H1 (cell line): ENCODE data around the gene LPP. TPM values are rescaled to one million over a fixed set of nuclear protein-coding genes. Genes with fewer than 3 reads are reported as not detected.

Experiments used
- CTCF ChIA-PET: fragments of 300-600 bp; sonication (Branson Sonifier 250); formaldehyde crosslinking; loops from one replicate; lab custom pipeline; 2021; ENCODE audit not compliant: partially characterized antibody; lab: Charles Lee
- POLR2A ChIA-PET: fragments of 300-600 bp; sonication (Branson Sonifier 250); formaldehyde crosslinking; loops from one replicate; lab custom pipeline; 2021; ENCODE audit warnings: inconsistent platforms; ENCODE audit not compliant: partially characterized antibody; lab: Charles Lee
- DNase-seq, 2 experiments: peaks; one replicate each; pipeline versions ENCODE4 v3.0.0 to v3.0.0-alpha.2; 2010 to 2022; ENCODE audit warnings: low spot score in 2 of 2, low read depth in 1 of 2, mixed read lengths in 1 of 2
- FAIRE-seq: peaks from 2 replicates; lab custom pipeline; 2011; peaks lifted over from hg19 to GRCh38; lab: Jason Lieb, UNC
- H2AFZ ChIP-seq: 2 replicates; pipeline ENCODE4 v1.8.1; 2012; ENCODE audit warnings: low read length, inconsistent platforms
- H2AK5ac ChIP-seq: 2 replicates; pipeline ENCODE4 v1.6.1; 2013; ENCODE audit warnings: low read depth, low read length
- H2BK120ac ChIP-seq: replicated peaks from 2 replicates; pipeline ENCODE3; 2013; ENCODE audit warnings: low read depth, low read length, inconsistent platforms
- H2BK12ac ChIP-seq: 2 replicates; pipeline ENCODE4 v1.6.1; 2013; ENCODE audit warnings: low read depth, low read length
- H2BK15ac ChIP-seq: 2 replicates; pipeline ENCODE4 v1.6.1; 2013; ENCODE audit warnings: low read length
- H2BK20ac ChIP-seq: 2 replicates; pipeline ENCODE4 v1.6.1; 2013; ENCODE audit warnings: low read length
- H2BK5ac ChIP-seq: 2 replicates; pipeline ENCODE4 v1.6.1; 2013; ENCODE audit warnings: low read depth, low read length
- H3K14ac ChIP-seq: 2 replicates; pipeline ENCODE4 v1.6.1; 2013; ENCODE audit warnings: inconsistent platforms; ENCODE audit not compliant: insufficient read length
- H3K18ac ChIP-seq: 2 replicates; pipeline ENCODE4 v1.6.1; 2013; ENCODE audit warnings: low read length; ENCODE audit errors: extremely low read depth
- H3K23ac ChIP-seq: 2 replicates; pipeline ENCODE4 v1.6.1; 2013; ENCODE audit warnings: inconsistent platforms; ENCODE audit not compliant: insufficient read length
- H3K23me2 ChIP-seq: 2 replicates; pipeline ENCODE4 v1.6.1; 2013; ENCODE audit warnings: low read depth, low read length
- H3K27ac ChIP-seq: 2 replicates; pipeline ENCODE4 v1.6.1; 2011; ENCODE audit warnings: low read depth, low read length, inconsistent platforms
- H3K27me3 ChIP-seq, 4 experiments: replicated peaks in 1 of 4; 1 replicate in 1 of 4; 2 replicates in 3 of 4; pipeline versions ENCODE4 v1.6.1 to v1.8.1; 2011 to 2013; ENCODE audit warnings: low read length in 3 of 4, mild to moderate bottlenecking in 3 of 4, inconsistent platforms in 2 of 4, mixed read lengths in 2 of 4, moderate library complexity in 1 of 4; ENCODE audit not compliant: control insufficient read depth in 3 of 4, insufficient read depth in 3 of 4; ENCODE audit errors: extremely low read depth in 1 of 4
- H3K36me3 ChIP-seq, 4 experiments: 2 replicates each; pipeline versions ENCODE4 v1.6.1 to v1.8.1; 2011 to 2013; ENCODE audit warnings: mild to moderate bottlenecking in 4 of 4, low read length in 3 of 4, moderate library complexity in 2 of 4, control low read depth in 1 of 4, inconsistent platforms in 1 of 4; ENCODE audit not compliant: insufficient read depth in 4 of 4, control insufficient read depth in 2 of 4
- H3K4ac ChIP-seq: replicated peaks from 2 replicates; pipeline ENCODE3; 2013; ENCODE audit warnings: low read length, low read depth, mixed read lengths, inconsistent platforms; ENCODE audit not compliant: insufficient read length
- H3K4me1 ChIP-seq, 4 experiments: replicated peaks in 1 of 4; 1 replicate in 1 of 4; 2 replicates in 3 of 4; pipeline versions ENCODE4 v1.6.1 to v1.8.1; 2011 to 2013; ENCODE audit warnings: low read length in 3 of 4, inconsistent platforms in 2 of 4, mixed read lengths in 1 of 4; ENCODE audit not compliant: insufficient read depth in 4 of 4, control insufficient read depth in 3 of 4
- H3K4me2 ChIP-seq, 2 experiments: 2 replicates each; pipeline versions ENCODE4 v1.6.1 to v1.8.1; 2011 to 2013; ENCODE audit warnings: low read depth in 2 of 2, low read length in 2 of 2, control low read depth in 1 of 2, inconsistent platforms in 1 of 2, mild to moderate bottlenecking in 1 of 2; ENCODE audit not compliant: insufficient read depth in 1 of 2
- H3K4me3 ChIP-seq, 4 experiments: fragments of 200-600, 300-600 bp in 1 of 4; sonication (generic), shearing (Covaris generic), sonication (Bioruptor Twin) in 1 of 4; 2 replicates each; pipeline versions ENCODE4 v1.5.1 to v1.8.1; 2011 to 2016; ENCODE audit warnings: low read length in 4 of 4, low read depth in 3 of 4, control low read depth in 2 of 4, inconsistent platforms in 2 of 4, mild to moderate bottlenecking in 2 of 4, mixed read lengths in 1 of 4, moderate library complexity in 1 of 4; ENCODE audit not compliant: insufficient read depth in 2 of 4; ENCODE audit errors: extremely low read depth in 1 of 4
- H3K56ac ChIP-seq: replicated peaks from 2 replicates; pipeline ENCODE3; 2013; ENCODE audit warnings: low read depth, mild to moderate bottlenecking, mixed read lengths, low read length, inconsistent platforms; ENCODE audit not compliant: insufficient read length
- H3K79me1 ChIP-seq: 2 replicates; pipeline ENCODE4 v1.6.1; 2013; ENCODE audit warnings: low read depth, low read length, control low read depth
- H3K79me2 ChIP-seq, 2 experiments: 2 replicates each; pipeline versions ENCODE4 v1.6.1 to v1.8.1; 2012 to 2013; ENCODE audit warnings: low read length in 2 of 2, mild to moderate bottlenecking in 2 of 2, inconsistent platforms in 1 of 2; ENCODE audit not compliant: insufficient read depth in 2 of 2, control insufficient read depth in 1 of 2
- H3K9ac ChIP-seq, 4 experiments: replicated peaks in 1 of 4; 1 replicate in 1 of 4; 2 replicates in 3 of 4; pipeline versions ENCODE4 v1.6.1 to v1.8.1; 2011 to 2013; ENCODE audit warnings: low read depth in 3 of 4, low read length in 3 of 4, control low read depth in 2 of 4, mild to moderate bottlenecking in 2 of 4, moderate library complexity in 2 of 4, inconsistent platforms in 1 of 4; ENCODE audit errors: extremely low read depth in 1 of 4
- H3K9me3 ChIP-seq, 2 experiments: 2 replicates each; pipeline versions ENCODE4 v1.6.1 to v1.8.1; 2012 to 2013; ENCODE audit warnings: mild to moderate bottlenecking in 2 of 2, moderate library complexity in 2 of 2, control low read depth in 1 of 2, inconsistent platforms in 1 of 2, low read depth in 1 of 2, low read length in 1 of 2, mixed read lengths in 1 of 2; ENCODE audit not compliant: insufficient read depth in 2 of 2
- H4K20me1 ChIP-seq, 2 experiments: replicated peaks in 1 of 2; 2 replicates each; pipeline versions ENCODE3 to v1.8.1; 2011 to 2013; ENCODE audit warnings: inconsistent platforms in 2 of 2, low read length in 2 of 2, mild to moderate bottlenecking in 1 of 2; ENCODE audit not compliant: insufficient read depth in 2 of 2, control insufficient read depth in 1 of 2
- H4K5ac ChIP-seq: 2 replicates; pipeline ENCODE4 v1.6.1; 2013; ENCODE audit warnings: low read length, low read depth, mixed read lengths, inconsistent platforms; ENCODE audit not compliant: insufficient read length
- H4K8ac ChIP-seq: 2 replicates; pipeline ENCODE4 v1.8.0; 2013; ENCODE audit warnings: mild to moderate bottlenecking, moderate library complexity, low read length, inconsistent platforms; ENCODE audit not compliant: insufficient read depth; ENCODE audit errors: extremely low read depth
- H4K91ac ChIP-seq: replicated peaks from 2 replicates; pipeline ENCODE3; 2013; ENCODE audit warnings: low read length, mixed read lengths, inconsistent platforms; ENCODE audit not compliant: insufficient read length
- BRCA1 ChIP-seq: IDR thresholded peaks from 2 replicates; pipeline ENCODE4 v1.6.1; 2012; ENCODE audit warnings: low read depth, low read length, improper control_type of control experiment
- E2F6 ChIP-seq: IDR thresholded peaks from 2 replicates; pipeline ENCODE4 v1.6.1; 2012; ENCODE audit warnings: inconsistent platforms
- MAFK ChIP-seq: IDR thresholded peaks from 2 replicates; pipeline ENCODE4 v1.6.1; 2012; ENCODE audit warnings: low read depth, mild to moderate bottlenecking, improper control_type of control experiment, low read length
- MAX ChIP-seq: IDR thresholded peaks from 2 replicates; pipeline ENCODE4 v1.6.1; 2012; ENCODE audit warnings: inconsistent platforms
- RXRA ChIP-seq: IDR thresholded peaks from 2 replicates; pipeline ENCODE4 v1.6.1; 2011; ENCODE audit warnings: low read depth, mild to moderate bottlenecking, low read length, moderate library complexity; ENCODE audit not compliant: insufficient read depth
- SRF ChIP-seq: IDR thresholded peaks from 2 replicates; pipeline ENCODE4 v1.6.1; 2011; ENCODE audit warnings: mild to moderate bottlenecking, low read depth, low read length, moderate library complexity
- TAF1 ChIP-seq: IDR thresholded peaks from 2 replicates; pipeline ENCODE4 v1.6.1; 2011; ENCODE audit warnings: mild to moderate bottlenecking, low read depth, low read length
- TCF12 ChIP-seq: IDR thresholded peaks from 2 replicates; pipeline ENCODE4 v1.6.1; 2011; ENCODE audit warnings: low read depth, mild to moderate bottlenecking, low read length
- USF2 ChIP-seq: IDR thresholded peaks from 2 replicates; pipeline ENCODE4 v1.6.1; 2011; ENCODE audit warnings: low read length, improper control_type of control experiment
- ZNF274 ChIP-seq: IDR thresholded peaks from 2 replicates; pipeline ENCODE4 v1.7.0; 2012; ENCODE audit warnings: low read length, borderline replicate concordance; ENCODE audit errors: extremely low read depth
- WGBS, 2 experiments: shearing (Covaris generic) in 1 of 2; methylation state at CpG; one replicate each; pipeline versions ENCODE4 v1.1.6 to v1.1.7; 2013 to 2015; ENCODE audit warnings: low lambda C conversion rate in 2 of 2, mixed read lengths in 2 of 2, inconsistent platforms in 1 of 2, low coverage in 1 of 2, missing lambda C conversion rate in 1 of 2; ENCODE audit not compliant: insufficient replicate concordance in 2 of 2, insufficient coverage in 1 of 2, insufficient read length in 1 of 2; ENCODE audit errors: extremely low coverage in 1 of 2, missing lambda C conversion rate in 1 of 2; 5-methylcytosine and 5-hydroxymethylcytosine counted together
- polyA plus RNA-seq, 7 experiments: library from polyadenylated mRNA; depleted of rRNA in 3 of 7; stranded (reverse) in 5 of 7; unstranded in 2 of 7; fragments of >200 nt in 5 of 7; fragments of 200-250 nt in 2 of 7; gene quantifications; 1 replicate in 5 of 7; 2 replicates in 1 of 7; 4 replicates in 1 of 7; pipeline versions ENCODE4 v1.2.1 to v1.2.3, GENCODE V29; 2011 to 2013; ENCODE audit warnings: missing spikeins in 2 of 7, mixed read lengths in 2 of 7
- total RNA-seq: library from RNA; stranded (reverse); fragmentation: NEBNext Ultra II Directional; extraction: Animal tissue kit (Norgen Biotek cat#: 25700); gene quantifications from 2 replicates; pipeline ENCODE4 v1.2.1, GENCODE V29; 2021

Gene LPP
- total and polyA plus RNA-seq, 2 of the 8 experiments (the other 6 are each of a cell fraction or from before 2014, with no cell fraction given), result 10.0 to 53.3 TPM

- Histone ChIP-seq H3K23ac (no peak overlapping the region), H3K4me3 (no peak overlapping the region), H4K5ac (no peak overlapping the region), H3K36me3 (no peaks in the 10 kb centered on the region), H3K18ac (no peak overlapping the region), H2AFZ (no peak overlapping the region), H3K9ac (no peak overlapping the region), H3K79me1 (no peaks in the 10 kb centered on the region), H4K91ac (no peak overlapping the region), H3K79me2 (no peaks in the 10 kb centered on the region), H3K4ac (no peak overlapping the region), H3K23me2 (no peaks in the 10 kb centered on the region), H2BK20ac (no peak overlapping the region), H3K4me1 (no peaks in the 10 kb centered on the region), H3K56ac (no peak overlapping the region), H3K4me2 (no peak overlapping the region), H2BK120ac (no peak overlapping the region), H4K8ac (no peak overlapping the region), H2AK5ac (no peak overlapping the region), H3K14ac (no peak overlapping the region), H2BK15ac (no peak overlapping the region), H3K9me3 (no peaks in the 10 kb centered on the region), H2BK5ac (no peak overlapping the region), H4K20me1 (no peaks in the 10 kb centered on the region), H3K27me3 (no peaks in the 10 kb centered on the region), H3K27ac (no peak overlapping the region), H2BK12ac (no peak overlapping the region)
- ChIA-PET POLR2A (no interaction called here), CTCF (interaction anchor here (0.5 to 0.7 kb wide), 3 partner anchors 266 to 1424 kb away, joined by 3 read pairs; no protein-coding TSS in a partner anchor)
- DNase-seq (no peak), FAIRE-seq (no peak)
- no peak for TF ChIP-seq RXRA
- no peak for TF ChIP-seq TAF1
- no peak for TF ChIP-seq E2F6
- no peak for TF ChIP-seq SRF
- no peak for TF ChIP-seq TCF12
- no peak for TF ChIP-seq BRCA1
- TF ChIP-seq USF2, result no peak
- no peak for TF ChIP-seq MAFK
- TF ChIP-seq ZNF274, result no peak
- TF ChIP-seq MAX, result no peak
- WGBS, 2 experiments, result 81% methylated on average over 5 of the region's 5 CpGs; no CpG with 5 or more reads in 1 of the 2 experiments
Observed at GRCh38 chr3:188861842-188862744, 708.1 kb downstream of the LPP start.
